ENCODE data around the gene PLCB1. TPM values are rescaled to one million over a fixed set of nuclear protein-coding genes. Genes with fewer than 3 reads are reported as not detected.
A peak's percentile ranks its signal among the peaks of the same experiment; 100 is the strongest.

The PLCB1 gene
- total and polyA plus RNA-seq, 2 experiments from 2014 or later = 14.9 to 20.7 TPM

DNA sequence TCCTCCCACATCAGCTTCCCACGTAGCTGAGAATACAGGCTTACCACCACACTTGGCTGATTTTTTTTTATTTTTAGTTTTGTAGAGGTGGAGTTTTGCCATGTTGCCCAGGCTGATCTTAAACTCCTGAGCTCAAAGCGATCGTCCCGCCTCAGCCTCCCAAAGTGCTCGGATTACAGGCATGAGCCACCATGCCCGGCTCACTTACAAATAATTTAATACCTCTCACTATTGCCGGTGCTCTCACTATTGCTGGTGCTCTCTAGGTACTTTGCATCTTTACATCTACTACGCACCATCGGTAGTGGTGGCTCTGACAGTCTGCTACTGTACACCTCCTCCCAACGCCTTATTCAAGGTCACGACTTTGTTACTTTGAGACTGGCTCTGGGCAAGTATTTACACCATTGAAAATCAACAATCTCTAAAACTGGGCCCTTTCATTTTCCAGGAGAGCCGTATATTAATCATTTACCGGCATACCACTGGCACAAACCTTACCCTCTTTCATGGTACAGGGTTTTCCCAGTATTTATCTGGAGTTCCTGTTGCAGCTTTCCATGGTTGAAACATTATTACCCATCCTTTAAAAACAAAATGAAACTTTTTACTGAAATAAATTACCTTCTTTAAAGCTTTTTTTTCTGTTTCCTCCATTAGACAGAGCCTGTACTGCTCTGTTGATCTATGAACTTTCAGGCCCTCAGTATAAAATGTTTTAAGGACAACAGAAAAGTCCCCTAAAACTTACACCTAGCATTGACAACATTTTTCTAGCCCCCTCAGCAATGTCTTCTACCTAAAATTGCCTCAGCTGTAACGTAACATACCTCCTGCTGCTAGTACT lies 677.3 kb downstream of the PLCB1 start:
- H3K36me3 Mint-ChIP-seq (ENCODE audit: low read depth) = peaks cover 11% of the 10 kb centered on the region; the same call in 2 of the 3 replicates

More for the DNA sequence above, 677.3 kb downstream of the PLCB1 start:
- Mint-ChIP-seq H3K27me3 (ENCODE audit: insufficient read depth, low read depth, poor library complexity) (peaks cover 8% of the 10 kb centered on the region), H3K9me3 (peaks cover 11% of the 10 kb centered on the region), H3K4me1 (peaks cover 70% of the 10 kb centered on the region), H3K27ac (peak overlapping the region; percentile 64; the same call in 1 of the 2 replicates), H3K4me3 (no peak overlapping the region)
- DNase-seq (ENCODE audit: low spot score) = peak; percentile 5
- Histone ChIP-seq H3K4me3 (no peak overlapping the region), H3K4me2 (peak overlapping the region; percentile 1; the same call in 1 of the 2 replicates), H3K27ac (ENCODE audit: low read depth) (no peak overlapping the region), H3F3A (replicated peaks; ENCODE audit: low read depth) (no peaks in the 10 kb centered on the region), H3K79me2 (replicated peaks; ENCODE audit: insufficient read depth) (no peaks in the 10 kb centered on the region), H3K36me3 (ENCODE audit: insufficient read depth) (no peaks in the 10 kb centered on the region), H4K20me1 (replicated peaks; ENCODE audit: insufficient read depth) (no peaks in the 10 kb centered on the region), H3K9me2 (ENCODE audit: insufficient read depth) (no peaks in the 10 kb centered on the region), H3K27me3 (ENCODE audit: insufficient read depth) (no peaks in the 10 kb centered on the region), H2AFZ (no peak overlapping the region), H3K4me1 (ENCODE audit: insufficient read depth) (peaks cover 65% of the 10 kb centered on the region)
- ATAC-seq = no peak
- TF ChIP-seq POLR2AphosphoS5 (IDR thresholded peaks at IDR 0.05; ENCODE audit: low read depth) (no peak), CREB1 (CRISPR knock-in tag; IDR thresholded peaks at IDR 0.05; ENCODE audit: low read depth) (no peak), NANOG (IDR thresholded peaks at IDR 0.05; ENCODE audit: borderline replicate concordance) (no peak), STAT1 (IDR thresholded peaks at IDR 0.05; ENCODE audit: unreplicated experiment) (no peak), JUNB (IDR thresholded peaks at IDR 0.05; ENCODE audit: unreplicated experiment) (no peak), EZH2 (IDR thresholded peaks at IDR 0.05; ENCODE audit: low read depth, unreplicated experiment) (no peak), EZH2phosphoT487 (IDR thresholded peaks at IDR 0.05; ENCODE audit: unreplicated experiment) (no peak), ZNF114 (CRISPR knock-in tag; IDR thresholded peaks at IDR 0.05) (no peak)
- TF ChIP-seq, protein P1, sequence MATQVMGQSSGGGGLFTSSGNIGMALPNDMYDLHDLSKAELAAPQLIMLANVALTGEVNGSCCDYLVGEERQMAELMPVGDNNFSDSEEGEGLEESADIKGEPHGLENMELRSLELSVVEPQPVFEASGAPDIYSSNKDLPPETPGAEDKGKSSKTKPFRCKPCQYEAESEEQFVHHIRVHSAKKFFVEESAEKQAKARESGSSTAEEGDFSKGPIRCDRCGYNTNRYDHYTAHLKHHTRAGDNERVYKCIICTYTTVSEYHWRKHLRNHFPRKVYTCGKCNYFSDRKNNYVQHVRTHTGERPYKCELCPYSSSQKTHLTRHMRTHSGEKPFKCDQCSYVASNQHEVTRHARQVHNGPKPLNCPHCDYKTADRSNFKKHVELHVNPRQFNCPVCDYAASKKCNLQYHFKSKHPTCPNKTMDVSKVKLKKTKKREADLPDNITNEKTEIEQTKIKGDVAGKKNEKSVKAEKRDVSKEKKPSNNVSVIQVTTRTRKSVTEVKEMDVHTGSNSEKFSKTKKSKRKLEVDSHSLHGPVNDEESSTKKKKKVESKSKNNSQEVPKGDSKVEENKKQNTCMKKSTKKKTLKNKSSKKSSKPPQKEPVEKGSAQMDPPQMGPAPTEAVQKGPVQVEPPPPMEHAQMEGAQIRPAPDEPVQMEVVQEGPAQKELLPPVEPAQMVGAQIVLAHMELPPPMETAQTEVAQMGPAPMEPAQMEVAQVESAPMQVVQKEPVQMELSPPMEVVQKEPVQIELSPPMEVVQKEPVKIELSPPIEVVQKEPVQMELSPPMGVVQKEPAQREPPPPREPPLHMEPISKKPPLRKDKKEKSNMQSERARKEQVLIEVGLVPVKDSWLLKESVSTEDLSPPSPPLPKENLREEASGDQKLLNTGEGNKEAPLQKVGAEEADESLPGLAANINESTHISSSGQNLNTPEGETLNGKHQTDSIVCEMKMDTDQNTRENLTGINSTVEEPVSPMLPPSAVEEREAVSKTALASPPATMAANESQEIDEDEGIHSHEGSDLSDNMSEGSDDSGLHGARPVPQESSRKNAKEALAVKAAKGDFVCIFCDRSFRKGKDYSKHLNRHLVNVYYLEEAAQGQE (IDR thresholded peaks at IDR 0.05; ENCODE audit: unreplicated experiment) = no peak
- TF ChIP-seq, protein P2, sequence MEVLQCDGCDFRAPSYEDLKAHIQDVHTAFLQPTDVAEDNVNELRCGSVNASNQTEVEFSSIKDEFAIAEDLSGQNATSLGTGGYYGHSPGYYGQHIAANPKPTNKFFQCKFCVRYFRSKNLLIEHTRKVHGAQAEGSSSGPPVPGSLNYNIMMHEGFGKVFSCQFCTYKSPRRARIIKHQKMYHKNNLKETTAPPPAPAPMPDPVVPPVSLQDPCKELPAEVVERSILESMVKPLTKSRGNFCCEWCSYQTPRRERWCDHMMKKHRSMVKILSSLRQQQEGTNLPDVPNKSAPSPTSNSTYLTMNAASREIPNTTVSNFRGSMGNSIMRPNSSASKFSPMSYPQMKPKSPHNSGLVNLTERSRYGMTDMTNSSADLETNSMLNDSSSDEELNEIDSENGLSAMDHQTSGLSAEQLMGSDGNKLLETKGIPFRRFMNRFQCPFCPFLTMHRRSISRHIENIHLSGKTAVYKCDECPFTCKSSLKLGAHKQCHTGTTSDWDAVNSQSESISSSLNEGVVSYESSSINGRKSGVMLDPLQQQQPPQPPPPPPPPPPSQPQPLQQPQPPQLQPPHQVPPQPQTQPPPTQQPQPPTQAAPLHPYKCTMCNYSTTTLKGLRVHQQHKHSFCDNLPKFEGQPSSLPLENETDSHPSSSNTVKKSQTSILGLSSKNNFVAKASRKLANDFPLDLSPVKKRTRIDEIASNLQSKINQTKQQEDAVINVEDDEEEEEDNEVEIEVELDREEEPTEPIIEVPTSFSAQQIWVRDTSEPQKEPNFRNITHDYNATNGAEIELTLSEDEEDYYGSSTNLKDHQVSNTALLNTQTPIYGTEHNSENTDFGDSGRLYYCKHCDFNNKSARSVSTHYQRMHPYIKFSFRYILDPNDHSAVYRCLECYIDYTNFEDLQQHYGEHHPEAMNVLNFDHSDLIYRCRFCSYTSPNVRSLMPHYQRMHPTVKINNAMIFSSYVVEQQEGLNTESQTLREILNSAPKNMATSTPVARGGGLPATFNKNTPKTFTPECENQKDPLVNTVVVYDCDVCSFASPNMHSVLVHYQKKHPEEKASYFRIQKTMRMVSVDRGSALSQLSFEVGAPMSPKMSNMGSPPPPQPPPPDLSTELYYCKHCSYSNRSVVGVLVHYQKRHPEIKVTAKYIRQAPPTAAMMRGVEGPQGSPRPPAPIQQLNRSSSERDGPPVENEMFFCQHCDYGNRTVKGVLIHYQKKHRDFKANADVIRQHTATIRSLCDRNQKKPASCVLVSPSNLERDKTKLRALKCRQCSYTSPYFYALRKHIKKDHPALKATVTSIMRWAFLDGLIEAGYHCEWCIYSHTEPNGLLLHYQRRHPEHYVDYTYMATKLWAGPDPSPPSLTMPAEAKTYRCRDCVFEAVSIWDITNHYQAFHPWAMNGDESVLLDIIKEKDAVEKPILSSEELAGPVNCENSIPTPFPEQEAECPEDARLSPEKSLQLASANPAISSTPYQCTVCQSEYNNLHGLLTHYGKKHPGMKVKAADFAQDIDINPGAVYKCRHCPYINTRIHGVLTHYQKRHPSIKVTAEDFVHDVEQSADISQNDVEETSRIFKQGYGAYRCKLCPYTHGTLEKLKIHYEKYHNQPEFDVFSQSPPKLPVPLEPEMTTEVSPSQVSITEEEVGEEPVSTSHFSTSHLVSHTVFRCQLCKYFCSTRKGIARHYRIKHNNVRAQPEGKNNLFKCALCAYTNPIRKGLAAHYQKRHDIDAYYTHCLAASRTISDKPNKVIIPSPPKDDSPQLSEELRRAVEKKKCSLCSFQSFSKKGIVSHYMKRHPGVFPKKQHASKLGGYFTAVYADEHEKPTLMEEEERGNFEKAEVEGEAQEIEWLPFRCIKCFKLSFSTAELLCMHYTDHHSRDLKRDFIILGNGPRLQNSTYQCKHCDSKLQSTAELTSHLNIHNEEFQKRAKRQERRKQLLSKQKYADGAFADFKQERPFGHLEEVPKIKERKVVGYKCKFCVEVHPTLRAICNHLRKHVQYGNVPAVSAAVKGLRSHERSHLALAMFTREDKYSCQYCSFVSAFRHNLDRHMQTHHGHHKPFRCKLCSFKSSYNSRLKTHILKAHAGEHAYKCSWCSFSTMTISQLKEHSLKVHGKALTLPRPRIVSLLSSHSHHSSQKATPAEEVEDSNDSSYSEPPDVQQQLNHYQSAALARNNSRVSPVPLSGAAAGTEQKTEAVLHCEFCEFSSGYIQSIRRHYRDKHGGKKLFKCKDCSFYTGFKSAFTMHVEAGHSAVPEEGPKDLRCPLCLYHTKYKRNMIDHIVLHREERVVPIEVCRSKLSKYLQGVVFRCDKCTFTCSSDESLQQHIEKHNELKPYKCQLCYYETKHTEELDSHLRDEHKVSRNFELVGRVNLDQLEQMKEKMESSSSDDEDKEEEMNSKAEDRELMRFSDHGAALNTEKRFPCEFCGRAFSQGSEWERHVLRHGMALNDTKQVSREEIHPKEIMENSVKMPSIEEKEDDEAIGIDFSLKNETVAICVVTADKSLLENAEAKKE (CRISPR knock-in tag; IDR thresholded peaks at IDR 0.05) = no peak
- TF ChIP-seq, protein P3, sequence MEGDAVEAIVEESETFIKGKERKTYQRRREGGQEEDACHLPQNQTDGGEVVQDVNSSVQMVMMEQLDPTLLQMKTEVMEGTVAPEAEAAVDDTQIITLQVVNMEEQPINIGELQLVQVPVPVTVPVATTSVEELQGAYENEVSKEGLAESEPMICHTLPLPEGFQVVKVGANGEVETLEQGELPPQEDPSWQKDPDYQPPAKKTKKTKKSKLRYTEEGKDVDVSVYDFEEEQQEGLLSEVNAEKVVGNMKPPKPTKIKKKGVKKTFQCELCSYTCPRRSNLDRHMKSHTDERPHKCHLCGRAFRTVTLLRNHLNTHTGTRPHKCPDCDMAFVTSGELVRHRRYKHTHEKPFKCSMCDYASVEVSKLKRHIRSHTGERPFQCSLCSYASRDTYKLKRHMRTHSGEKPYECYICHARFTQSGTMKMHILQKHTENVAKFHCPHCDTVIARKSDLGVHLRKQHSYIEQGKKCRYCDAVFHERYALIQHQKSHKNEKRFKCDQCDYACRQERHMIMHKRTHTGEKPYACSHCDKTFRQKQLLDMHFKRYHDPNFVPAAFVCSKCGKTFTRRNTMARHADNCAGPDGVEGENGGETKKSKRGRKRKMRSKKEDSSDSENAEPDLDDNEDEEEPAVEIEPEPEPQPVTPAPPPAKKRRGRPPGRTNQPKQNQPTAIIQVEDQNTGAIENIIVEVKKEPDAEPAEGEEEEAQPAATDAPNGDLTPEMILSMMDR (conservative IDR thresholded peaks at IDR 0.05; ENCODE audit: low read depth in 2 of 2) = no peak
- TF ChIP-seq, protein P4, sequence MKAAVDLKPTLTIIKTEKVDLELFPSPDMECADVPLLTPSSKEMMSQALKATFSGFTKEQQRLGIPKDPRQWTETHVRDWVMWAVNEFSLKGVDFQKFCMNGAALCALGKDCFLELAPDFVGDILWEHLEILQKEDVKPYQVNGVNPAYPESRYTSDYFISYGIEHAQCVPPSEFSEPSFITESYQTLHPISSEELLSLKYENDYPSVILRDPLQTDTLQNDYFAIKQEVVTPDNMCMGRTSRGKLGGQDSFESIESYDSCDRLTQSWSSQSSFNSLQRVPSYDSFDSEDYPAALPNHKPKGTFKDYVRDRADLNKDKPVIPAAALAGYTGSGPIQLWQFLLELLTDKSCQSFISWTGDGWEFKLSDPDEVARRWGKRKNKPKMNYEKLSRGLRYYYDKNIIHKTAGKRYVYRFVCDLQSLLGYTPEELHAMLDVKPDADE (IDR thresholded peaks at IDR 0.05) = no peak
